HG03039 (cell line): ENCODE results near the gene CCDC13.

Experiments
- ATAC-seq: cut with Tn5 transposase; IDR thresholded peaks from one replicate; pipeline ENCODE4 v1.9.1; 2021; ENCODE audit warnings: mild to moderate bottlenecking, moderate library complexity; ENCODE audit not compliant: unreplicated experiment

CCDC13 gene

GRCh38 chr3:42800251-42800650 is 27.2 kb upstream of the CCDC13 start:
- ATAC-seq, result no peak

GRCh38 chr3:42799376-42799775 is 26.3 kb upstream of the CCDC13 start:
- no peak for ATAC-seq

- no peak for ATAC-seq
Measured at GRCh38 chr3:42796332-42796885, 23.4 kb upstream of the CCDC13 start.

DNA sequence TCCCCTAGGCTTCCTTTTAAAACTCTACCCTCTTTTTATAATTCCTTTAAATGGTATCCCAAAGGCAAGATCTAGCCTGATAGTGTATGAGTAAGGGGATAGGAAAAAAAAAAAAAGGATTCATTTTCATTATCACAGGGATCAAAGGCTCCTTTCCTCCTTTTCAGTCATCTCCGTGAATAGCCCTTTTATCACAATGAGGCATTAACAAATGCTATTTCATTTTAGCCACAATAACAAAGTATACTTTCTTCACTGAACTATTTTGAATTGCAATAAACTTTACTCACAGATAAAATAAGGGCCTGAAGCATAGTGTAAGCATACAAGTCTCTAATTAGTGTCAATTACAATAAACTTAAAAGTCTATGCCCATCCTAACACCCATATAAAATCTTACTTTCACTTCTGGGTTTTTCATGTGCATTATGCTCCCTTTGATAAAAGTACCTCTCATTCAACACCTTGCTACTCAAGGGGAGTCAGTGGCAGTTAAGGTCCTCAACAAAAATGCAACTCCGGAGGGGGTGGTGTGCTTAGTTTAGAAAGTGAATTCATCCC is 22.6 kb upstream of the CCDC13 start:
- ATAC-seq, result no peak

DNA sequence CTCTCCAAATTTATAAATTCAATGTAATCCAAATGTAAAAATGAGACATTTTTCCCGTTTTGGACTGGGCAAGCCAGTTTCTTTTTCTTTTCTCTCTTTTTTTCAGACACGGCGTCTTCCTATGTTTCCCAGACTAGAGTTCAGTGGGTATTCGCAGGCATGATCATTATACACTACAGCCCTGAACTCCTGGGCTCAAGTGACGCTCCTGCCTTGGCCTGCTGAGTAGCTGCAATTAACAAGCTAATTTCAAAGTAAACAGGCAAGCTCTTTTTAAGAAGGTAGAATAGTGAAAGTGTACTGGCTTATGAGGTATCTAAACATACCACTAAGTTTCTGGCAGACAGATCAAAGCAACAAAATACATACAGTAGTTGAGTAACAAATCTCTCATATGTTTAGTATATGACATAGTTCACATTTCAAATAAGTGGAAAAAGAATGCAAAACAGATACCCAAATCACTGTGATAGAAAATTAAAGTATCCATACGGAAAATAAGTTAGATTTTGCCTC is 17.7 kb upstream of the CCDC13 start:
- ATAC-seq, result no peak

DNA sequence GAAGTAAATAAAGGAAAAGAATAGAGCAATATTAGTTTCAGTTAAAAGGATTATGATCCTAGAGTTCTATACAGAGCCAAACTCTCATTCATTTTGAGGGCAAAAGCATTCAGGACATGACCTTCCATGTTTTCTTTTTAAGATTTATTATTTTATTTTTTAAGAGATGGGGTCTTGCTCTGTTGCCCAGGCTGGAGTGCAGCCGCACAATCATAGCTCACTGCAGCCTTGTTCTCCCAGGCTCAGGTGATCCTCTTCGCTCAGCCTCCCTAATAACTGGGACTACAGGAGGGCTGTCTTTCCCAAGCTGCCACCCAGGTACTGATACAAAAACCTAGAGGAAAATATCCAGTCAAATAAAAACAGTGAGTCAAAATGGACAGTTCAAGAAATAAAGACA is 13.6 kb upstream of the CCDC13 start:
- no peak for ATAC-seq

DNA sequence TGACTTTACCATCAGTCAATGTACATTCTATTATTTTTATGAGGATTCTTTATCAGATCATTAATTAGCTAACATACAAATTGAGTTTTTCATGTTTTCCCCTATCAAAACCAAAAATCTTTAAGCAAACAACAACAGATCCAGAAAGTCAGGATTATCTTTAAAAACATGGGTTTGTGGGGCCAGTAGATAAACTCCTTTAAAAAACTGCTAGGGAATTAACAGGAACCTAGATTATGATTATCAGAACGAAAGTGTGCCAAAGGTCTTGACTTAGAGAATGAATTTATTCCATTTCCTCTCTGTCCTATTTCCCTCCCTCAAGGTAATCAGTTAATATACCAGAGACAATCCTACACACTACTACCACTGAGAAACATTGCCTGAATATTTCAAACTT is 13.2 kb upstream of the CCDC13 start:
- ATAC-seq, result no peak

GRCh38 chr3:42780892-42781700 is 8.0 kb upstream of the CCDC13 start:
- ATAC-seq, result no peak

DNA sequence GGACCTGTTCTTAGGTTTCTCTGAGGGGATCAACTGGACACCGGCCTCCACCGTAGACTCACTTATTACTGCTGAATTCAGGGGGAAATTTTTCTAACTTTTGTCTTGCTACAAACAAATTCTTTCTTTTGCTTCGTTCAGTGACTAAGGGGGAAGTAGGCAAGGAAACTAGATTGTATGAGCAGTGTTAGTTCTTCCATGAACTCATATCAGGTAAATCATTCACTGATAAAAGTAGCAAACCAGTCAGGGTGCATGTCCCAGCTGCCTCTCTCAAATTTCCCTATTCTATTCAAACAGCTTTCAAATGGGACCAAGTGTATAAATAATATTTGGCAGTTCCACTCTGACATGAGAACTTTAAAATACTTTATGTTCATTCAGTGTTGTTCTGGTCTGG is 7.3 kb upstream of the CCDC13 start:
- no peak for ATAC-seq

- no peak for ATAC-seq
Measured at GRCh38 chr3:42778644-42779043, 5.6 kb upstream of the CCDC13 start.

DNA sequence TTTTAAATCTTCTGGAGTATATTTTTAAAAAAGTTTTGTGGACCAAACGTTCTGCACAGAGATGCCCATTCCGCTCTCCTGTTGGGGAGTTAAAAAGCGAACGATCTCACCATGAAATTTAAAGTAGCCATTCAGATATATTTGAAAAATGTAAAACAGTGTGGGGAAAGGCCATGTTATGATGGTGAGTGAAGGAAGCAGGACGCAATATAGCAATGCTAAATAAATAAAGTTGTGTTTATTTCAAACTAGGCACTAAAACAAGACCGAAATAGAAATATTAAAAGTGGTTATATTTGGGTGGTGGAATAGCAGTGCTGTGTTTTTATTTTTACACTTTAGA is 327 bp upstream of the CCDC13 start:
- peak; percentile 5 for ATAC-seq

- no peak for ATAC-seq
Measured at GRCh38 chr3:42771271-42771670, 1.8 kb downstream of the CCDC13 start.

GRCh38 chr3:42769477-42770131 is 3.4 kb downstream of the CCDC13 start:
- ATAC-seq, result no peak

DNA sequence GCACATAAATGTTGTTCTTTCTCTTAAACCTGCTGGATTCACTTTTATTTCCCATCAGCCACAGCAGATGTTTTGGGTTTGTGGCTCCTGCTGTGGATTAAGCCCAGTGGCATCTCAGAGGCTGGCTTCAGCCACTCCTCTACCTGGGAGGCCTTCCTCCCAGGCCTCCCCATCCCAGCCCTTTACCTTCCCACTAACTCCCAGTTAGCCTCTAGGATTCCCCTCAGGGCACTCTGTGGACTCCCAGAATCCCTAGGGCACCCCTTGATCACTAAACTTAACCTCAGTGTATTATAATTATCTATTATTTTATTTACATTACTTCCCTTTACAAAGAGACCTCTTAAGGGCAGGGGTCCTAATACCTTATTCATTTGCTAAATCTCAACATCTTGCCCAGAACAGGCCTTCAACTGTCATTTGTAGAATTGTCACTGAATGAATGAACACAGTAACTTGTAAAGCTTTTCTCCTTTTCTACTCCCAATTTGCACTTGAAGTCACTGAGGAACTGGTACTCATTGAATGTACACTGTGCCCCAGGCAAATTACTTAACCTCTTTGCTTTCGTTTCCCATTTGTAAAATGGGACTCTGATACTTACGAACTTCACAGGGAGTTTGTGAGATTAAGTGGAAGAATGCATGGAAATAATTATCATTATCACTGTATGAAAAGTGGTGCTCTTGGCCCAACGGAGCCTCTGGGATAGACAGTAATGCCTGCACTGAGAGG is 8.3 kb downstream of the CCDC13 start:
- no peak for ATAC-seq

DNA sequence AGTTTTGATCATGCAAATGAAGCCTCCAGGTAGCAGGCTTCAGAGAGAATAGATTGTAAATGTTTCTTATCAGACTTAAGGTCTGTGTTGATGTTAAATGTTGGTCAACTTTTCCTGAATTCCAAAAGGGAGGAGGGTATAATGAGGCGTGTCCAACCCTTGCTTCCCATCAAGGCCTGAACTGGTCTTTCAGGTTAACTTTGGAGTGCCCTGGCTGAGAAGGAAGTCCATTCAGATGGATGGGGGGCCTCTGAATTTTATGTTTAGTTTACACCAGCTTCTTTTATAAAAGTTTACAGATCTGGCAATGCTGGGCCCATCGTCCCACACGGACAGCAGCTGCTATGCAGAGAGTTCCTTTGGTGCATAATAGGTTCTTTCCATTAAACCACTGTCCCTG is 8.9 kb downstream of the CCDC13 start:
- ATAC-seq, result no peak

- no peak for ATAC-seq
Measured at GRCh38 chr3:42763021-42763420, 10.0 kb downstream of the CCDC13 start.

DNA sequence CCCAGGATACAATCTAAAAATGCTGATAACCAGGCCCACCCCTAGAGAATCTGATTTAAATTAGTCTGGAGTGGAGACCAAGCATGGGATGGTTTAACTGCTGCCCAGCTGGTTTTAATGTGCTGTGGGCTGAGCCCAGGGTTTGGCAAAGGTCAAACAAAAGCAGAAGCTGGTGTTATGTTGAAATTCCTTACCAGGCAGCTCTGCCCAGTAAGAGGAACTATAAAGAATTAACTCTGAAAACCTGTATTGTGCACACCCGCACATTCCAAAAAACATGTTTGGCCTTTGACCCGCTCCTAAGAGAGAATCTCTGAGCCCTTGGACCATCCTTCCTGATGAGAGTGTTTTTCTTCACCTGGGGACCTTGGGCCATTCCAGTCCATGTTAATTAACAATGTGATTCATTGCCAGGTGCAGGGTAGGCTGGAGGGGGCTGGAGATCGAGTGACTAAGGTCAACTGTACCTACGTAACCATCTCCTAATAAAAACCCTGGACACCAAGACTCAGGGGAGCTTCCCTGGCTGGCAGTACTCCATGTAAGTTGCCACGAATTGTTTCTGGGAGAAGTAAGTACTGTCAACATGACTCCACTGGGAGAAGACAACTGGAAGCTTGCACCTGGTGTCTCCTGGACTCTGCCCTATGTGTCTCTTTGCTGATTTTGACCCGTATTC is 10.9 kb downstream of the CCDC13 start:
- ATAC-seq, result no peak

GRCh38 chr3:42758126-42758525 is 14.9 kb downstream of the CCDC13 start:
- no peak for ATAC-seq

GRCh38 chr3:42756681-42757213 is 16.3 kb downstream of the CCDC13 start:
- no peak for ATAC-seq
